OCI-LY1 (cell line): ENCODE results near the gene ZNF263.

Source experiments
- CTCF ChIP-seq: fragments of 200-600 bp; sonication (generic), shearing (Covaris generic); IDR thresholded peaks from 2 replicates; pipeline ENCODE4 v1.5.1; 2017; ENCODE audit warnings: mild to moderate bottlenecking, antibody characterized with exemption, low read length, moderate library complexity, mixed read lengths
- EZH2 ChIP-seq: fragments of 200-600 bp; sonication (generic), shearing (Covaris generic); IDR thresholded peaks from 2 replicates; pipeline ENCODE4 v1.8.0; 2017; ENCODE audit warnings: borderline replicate concordance, mixed run types, mild to moderate bottlenecking, antibody characterized with exemption, low read length, moderate library complexity, mixed read lengths

- TF ChIP-seq CTCF: no peak
- no peak for TF ChIP-seq EZH2
Observed at GRCh38 chr16:3262517-3262916, 20.8 kb upstream of the ZNF263 start.
